ENCODE data around the gene LRRC1. TPM values are rescaled to one million over a fixed set of nuclear protein-coding genes. Genes with fewer than 3 reads are reported as not detected.
"Not testable (repeated sequence)": the region's sequence is repeated elsewhere in the genome, so short reads cannot be mapped to it uniquely, and the experiment has no call there.

LRRC1 gene
- total RNA-seq (ENCODE audit: insufficient read depth, low replicate concordance), result 17.8 TPM

- DNase-seq (ENCODE audit: low spot score), result peak; percentile 96
These were observed at the start of gene LRRC1 for GRCh38 chr6:53794720-53795339. Gene LRRC1 (plus strand): TSS chr6:53795005. CDS start chr6:53795257, 252 bp downstream.

- peak; percentile 45 for DNase-seq (ENCODE audit: low spot score)
These were observed 48.2 kb upstream of the LRRC1 start for GRCh38 chr6:53746442-53747103.

DNA sequence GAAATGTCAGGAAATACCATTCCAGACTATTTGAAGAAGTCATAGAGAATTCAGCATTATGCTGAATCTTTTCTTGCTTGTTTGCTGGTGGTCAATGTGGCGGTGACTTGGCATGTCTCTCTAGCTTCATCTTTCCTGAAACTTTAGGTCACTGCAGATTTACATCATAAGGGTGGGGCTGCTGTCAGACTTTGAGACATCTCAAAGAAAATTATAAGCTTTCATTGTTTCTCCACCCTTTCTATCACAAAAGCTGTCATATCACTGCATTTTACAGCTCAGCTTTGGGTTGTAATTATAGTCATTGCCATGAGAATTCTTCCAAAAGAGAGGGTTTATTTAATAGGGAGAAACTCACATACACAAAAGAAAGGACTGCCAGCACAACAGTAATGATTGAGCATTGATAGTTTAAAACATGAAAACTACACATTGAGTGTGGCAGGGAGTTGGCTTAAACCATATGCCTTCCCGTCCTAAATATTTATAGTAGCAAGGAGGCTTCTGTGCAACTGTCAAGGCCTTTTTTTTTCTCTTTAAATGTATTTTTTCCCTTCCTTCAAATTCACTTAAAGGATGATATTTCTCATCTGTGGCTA lies 44.7 kb upstream of the LRRC1 start:
- DNase-seq (ENCODE audit: low spot score), result no peak

DNA sequence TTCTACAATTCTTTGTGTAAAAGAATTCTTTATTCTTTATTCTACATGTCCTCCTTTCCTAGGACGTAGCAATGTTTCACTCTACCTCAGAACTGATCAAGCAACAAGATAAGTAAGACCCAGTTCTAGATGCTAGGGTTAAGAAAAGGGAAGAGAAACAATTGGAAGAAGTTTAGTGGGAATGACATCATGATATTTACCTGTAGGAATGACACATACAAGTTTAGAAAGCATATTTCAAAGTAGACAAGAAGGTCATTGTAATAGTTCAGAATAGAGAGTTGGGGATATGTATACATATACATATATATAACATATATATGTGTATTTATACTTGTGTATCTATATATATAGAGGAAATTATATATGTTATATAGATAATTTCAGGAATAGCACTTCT lies 43.4 kb upstream of the LRRC1 start:
- DNase-seq (ENCODE audit: low spot score), result no peak

DNA sequence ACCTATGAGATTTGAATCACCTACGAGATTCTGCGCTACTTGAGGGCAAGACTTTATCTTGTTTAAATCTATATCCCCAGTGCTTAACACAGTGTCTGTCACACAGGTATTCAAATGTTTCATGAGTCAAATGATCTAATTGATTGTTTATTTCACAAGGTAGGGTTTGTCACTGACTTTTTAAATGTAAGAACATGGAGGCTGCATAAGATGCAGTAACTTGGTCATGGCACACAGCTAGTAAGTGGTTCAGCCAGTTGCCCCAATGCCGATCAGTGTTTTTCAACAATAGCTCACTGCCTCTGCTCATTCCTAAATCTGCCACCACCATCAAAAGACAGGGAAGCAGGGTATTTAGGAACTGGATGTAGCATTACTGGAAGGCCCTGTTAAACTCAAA lies 42.4 kb upstream of the LRRC1 start:
- no peak for DNase-seq (ENCODE audit: low spot score)

DNA sequence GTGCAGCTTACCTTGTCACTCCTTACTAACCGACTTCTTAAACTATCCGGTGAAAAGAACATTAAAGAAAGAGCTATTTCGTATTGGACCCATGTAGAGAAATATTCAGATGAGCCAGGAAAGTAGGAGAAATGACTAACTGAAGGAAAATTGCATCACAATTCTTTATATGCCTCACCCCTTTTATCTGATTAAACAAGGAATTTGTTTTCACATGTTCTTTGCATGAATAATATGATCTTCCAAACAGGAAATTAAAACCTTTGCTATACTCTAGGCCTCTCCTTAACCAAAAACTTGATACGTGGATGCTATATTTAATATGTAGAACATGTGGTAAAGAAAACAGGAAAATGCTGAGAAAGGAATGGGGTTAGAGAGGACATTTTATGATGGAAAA lies 41.9 kb upstream of the LRRC1 start:
- no peak for DNase-seq (ENCODE audit: low spot score)

GRCh38 chr6:53754330-53754729 lies 40.5 kb upstream of the LRRC1 start:
- no peak for DNase-seq (ENCODE audit: low spot score)

GRCh38 chr6:53756396-53756795 lies 38.4 kb upstream of the LRRC1 start:
- DNase-seq (ENCODE audit: low spot score), result no peak

- DNase-seq (ENCODE audit: low spot score), result no peak
These were observed 36.3 kb upstream of the LRRC1 start for GRCh38 chr6:53758496-53758895.

DNA sequence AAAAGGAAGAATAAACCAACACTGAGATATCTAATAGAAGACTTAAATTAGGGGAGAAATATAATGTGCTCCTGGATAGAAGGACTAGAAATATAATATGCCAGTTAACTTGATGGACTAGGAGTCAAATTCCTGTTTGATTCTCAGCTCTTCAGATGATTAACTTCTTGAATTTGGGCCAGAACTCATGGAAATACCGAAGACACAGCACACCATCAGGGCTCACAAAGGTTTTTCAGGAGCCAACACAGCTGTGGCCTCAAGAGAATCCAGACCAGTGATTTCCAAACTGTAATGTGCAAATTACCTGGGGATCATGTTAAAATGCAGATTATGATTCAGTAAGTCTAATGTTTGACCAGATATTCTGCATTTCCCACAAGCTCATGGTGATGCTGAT lies 33.8 kb upstream of the LRRC1 start:
- no peak for DNase-seq (ENCODE audit: low spot score)

GRCh38 chr6:53765270-53765669 lies 29.5 kb upstream of the LRRC1 start:
- no peak for DNase-seq (ENCODE audit: low spot score)

DNA sequence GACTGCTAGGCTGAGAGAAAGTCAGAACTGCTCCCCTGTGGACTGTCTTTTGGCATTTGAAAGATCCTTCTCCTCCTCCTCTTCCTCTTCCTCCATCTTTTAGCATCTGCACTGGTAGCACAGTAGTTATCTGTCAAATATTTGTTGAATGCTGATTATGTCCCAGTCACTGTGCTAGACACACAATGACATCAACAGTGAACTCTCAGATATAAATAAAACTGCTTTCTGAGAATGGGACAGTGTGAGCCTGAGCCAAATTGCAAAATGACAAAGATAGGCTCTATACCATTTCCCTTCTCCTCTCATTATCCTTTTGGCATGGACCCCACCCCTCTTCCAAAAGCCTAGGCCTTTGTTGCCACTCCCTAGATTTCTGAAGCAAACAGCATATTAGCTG lies 27.9 kb upstream of the LRRC1 start:
- no peak for DNase-seq (ENCODE audit: low spot score)

GRCh38 chr6:53767941-53768340 lies 26.9 kb upstream of the LRRC1 start:
- no peak for DNase-seq (ENCODE audit: low spot score)

DNA sequence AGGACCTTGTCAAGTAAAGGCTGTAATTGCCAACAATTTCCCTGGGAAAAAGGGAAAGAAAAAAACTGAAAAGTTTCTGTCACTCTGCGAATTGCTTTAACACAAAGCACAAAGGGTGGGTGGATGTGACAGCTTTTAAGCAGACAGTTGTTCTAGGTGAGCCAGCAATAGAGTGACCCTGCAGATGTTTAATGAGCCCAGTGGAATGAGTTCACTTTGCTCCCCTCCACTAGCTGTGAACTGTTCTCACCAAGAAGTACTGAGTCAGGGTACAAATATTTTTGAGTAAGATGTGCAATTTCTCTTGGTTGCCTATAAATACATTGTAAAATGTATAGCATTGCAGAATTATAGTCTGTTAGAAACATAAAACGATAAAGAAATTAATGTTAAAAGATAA lies 26.2 kb upstream of the LRRC1 start:
- no peak for DNase-seq (ENCODE audit: low spot score)

DNA sequence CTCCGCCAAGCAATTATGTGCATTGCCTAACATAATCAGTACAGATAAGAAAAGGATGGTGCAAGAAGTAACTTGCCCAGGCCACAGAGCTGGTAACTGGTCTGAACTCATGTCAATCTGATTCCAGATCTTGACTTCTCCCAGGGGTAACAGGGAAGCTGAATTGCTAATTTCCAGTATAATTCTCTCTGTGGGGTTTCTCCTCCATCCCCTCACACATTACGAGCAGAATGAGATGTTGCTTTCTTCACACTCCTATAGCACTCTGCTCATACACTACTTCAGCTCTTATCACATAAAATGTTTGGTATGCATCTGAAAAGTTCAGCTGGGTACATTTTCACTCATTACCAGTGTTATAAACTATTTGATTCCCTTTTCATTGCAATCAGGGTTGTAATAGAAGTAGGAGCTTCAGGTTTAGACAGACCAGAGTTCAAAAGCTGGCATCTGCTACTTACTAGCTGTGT lies 24.0 kb upstream of the LRRC1 start:
- DNase-seq (ENCODE audit: low spot score), result peak; percentile 27

GRCh38 chr6:53771785-53772624 lies 22.8 kb upstream of the LRRC1 start:
- DNase-seq (ENCODE audit: low spot score), result no peak

DNA sequence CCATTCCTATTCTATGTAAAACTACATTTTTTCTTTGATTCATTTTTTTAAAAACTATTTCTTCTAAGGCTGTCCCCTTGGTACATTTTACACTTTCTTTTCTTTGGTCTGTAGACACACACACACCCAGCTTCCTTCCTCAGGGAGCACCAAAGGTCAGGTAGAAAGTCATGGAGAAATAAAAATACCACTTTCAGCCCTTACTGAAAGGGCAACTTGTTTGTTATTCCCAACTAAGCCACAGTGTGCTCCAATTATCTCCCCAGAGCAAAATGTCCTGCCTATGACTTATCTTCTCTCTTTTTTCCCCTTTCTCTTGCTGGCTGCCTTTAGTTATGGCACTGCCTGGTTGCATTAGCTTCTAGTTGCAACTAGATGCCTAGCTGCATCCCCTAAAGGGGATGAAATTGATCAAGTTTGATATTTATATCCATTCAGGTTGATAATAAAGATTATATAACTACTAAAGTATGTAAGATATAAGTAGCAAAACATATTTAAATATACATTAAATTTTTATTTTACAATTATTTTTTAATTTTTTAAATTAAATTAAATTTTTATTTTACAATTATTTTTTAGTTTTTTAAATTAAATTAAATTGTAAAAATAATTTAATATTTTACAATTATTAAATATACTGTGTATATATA lies 21.6 kb upstream of the LRRC1 start:
- DNase-seq (ENCODE audit: low spot score), result no peak

DNA sequence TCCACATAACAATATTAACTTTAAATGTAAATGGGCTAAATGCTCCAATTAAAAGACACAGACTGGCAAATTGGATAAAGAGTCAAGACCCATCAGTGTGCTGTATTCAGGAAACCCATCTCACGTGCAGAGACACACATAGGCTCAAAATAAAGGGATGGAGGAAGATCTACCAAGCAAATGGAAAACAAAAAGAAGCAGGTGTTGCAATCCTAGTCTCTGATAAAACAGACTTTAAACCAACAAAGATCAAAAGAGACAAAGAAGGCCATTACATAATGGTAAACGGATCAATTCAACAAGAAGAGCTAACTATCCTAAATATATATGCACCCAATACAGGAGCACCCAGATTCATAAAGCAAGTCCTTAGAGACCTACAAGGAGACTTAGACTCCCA lies 18.7 kb upstream of the LRRC1 start:
- not testable (repeated sequence) for DNase-seq (ENCODE audit: low spot score)

DNA sequence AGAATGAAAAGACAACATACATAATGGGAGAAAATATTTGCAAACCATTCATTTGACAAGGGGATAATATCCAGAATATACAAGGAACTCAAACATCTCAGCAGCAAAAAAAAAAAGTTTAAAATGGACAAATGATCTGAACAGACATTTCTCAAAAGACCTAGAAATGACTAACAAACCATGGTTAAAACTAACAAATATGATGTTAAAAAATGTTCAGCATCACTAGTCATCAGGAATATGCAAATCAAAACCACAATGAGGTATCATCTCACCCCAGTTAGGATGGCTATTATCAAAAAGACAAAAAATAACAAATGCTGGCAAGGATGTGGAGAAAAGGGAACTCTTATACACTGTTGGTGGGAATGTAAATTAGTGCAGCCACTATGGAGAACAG lies 9.8 kb upstream of the LRRC1 start:
- not testable (repeated sequence) for DNase-seq (ENCODE audit: low spot score)

- no peak for DNase-seq (ENCODE audit: low spot score)
These were observed 8.0 kb upstream of the LRRC1 start for GRCh38 chr6:53786832-53787231.

GRCh38 chr6:53790886-53791285 lies 3.9 kb upstream of the LRRC1 start:
- no peak for DNase-seq (ENCODE audit: low spot score)

DNA sequence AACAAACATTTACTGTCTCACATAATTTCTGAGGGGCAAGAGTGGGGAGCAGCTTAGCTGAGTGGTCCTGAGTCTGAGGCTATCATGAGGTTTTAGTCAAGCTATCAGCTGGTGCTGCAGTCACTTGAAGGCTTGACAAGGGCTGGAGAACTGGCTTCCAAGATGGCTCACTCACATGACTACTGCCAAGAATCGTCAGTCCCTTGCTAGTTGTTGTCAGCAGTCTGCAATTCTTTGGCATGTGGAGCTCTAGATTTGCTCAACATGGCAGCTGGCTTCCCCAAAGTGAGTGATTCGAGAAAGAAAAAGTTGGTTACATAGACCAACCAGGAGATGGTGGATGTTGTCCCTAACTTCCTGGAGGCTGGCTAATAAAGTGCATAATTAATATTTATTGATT lies 2.8 kb upstream of the LRRC1 start:
- DNase-seq (ENCODE audit: low spot score), result no peak
